Bronchial epithelial cell (primary cell): ENCODE results near the gene SHANK1. TPM values are rescaled to one million over a fixed set of nuclear protein-coding genes. Genes with fewer than 3 reads are reported as not detected.

Experiments
- DNase-seq: peaks from one replicate; pipeline ENCODE4 v3.0.0-alpha.2; 2010; ENCODE audit warnings: low read depth
- FAIRE-seq: peaks from 2 replicates; lab custom pipeline; 2011; peaks lifted over from hg19 to GRCh38; lab: Jason Lieb, UNC
- H3K27me3 ChIP-seq: 2 replicates; pipeline ENCODE4 v1.5.1; 2011; ENCODE audit warnings: low read length; ENCODE audit not compliant: control insufficient read depth, insufficient read depth
- H3K36me3 ChIP-seq: 2 replicates; pipeline ENCODE4 v1.5.1; 2011; ENCODE audit warnings: low read length; ENCODE audit not compliant: control insufficient read depth, insufficient read depth
- H3K4me3 ChIP-seq: 2 replicates; pipeline ENCODE4 v1.5.1; 2011; ENCODE audit warnings: mild to moderate bottlenecking, low read depth, low read length, control low read depth
- CTCF ChIP-seq: IDR thresholded peaks from 2 replicates; pipeline ENCODE4 v1.5.1; 2011; ENCODE audit warnings: mild to moderate bottlenecking, moderate library complexity, low read length, control low read depth, inconsistent platforms; ENCODE audit not compliant: insufficient read depth, severe bottlenecking
- total RNA-seq: library from RNA; depleted of rRNA; stranded (reverse); fragments of >200 nt; gene quantifications from 2 replicates; pipeline ENCODE4 v1.2.1, GENCODE V29; 2014

Gene SHANK1
- total RNA-seq, 1 donor from 2014 or later = not detected

- no peak for TF ChIP-seq CTCF
- H3K27me3 ChIP-seq = no peaks in the 10 kb centered on the region
- H3K36me3 ChIP-seq = no peaks in the 10 kb centered on the region
- DNase-seq (no peak), FAIRE-seq (no peak)
- no peak overlapping the region for H3K4me3 ChIP-seq
Observed at GRCh38 chr19:50741179-50741933, 21.8 kb upstream of the SHANK1 start.

- H3K27me3 ChIP-seq = no peaks in the 10 kb centered on the region
- no peak for FAIRE-seq
- no peak overlapping the region for H3K4me3 ChIP-seq
- H3K36me3 ChIP-seq = no peaks in the 10 kb centered on the region
- no peak for TF ChIP-seq CTCF
- no peak for DNase-seq
Observed at GRCh38 chr19:50739914-50740426, 20.4 kb upstream of the SHANK1 start.

GRCh38 chr19:50739132-50739913, 19.7 kb upstream of the SHANK1 start:
- FAIRE-seq (no peak), DNase-seq (no peak)
- H3K36me3 ChIP-seq = no peaks in the 10 kb centered on the region
- no peak for TF ChIP-seq CTCF
- no peak overlapping the region for H3K4me3 ChIP-seq
- H3K27me3 ChIP-seq = no peaks in the 10 kb centered on the region

GRCh38 chr19:50736338-50736737, 16.7 kb upstream of the SHANK1 start:
- TF ChIP-seq CTCF = no peak
- Histone ChIP-seq H3K36me3 (no peaks in the 10 kb centered on the region), H3K27me3 (no peaks in the 10 kb centered on the region), H3K4me3 (no peak overlapping the region)
- FAIRE-seq = no peak
- no peak for DNase-seq

- Histone ChIP-seq H3K36me3 (no peaks in the 10 kb centered on the region), H3K27me3 (no peaks in the 10 kb centered on the region), H3K4me3 (no peak overlapping the region)
- no peak for TF ChIP-seq CTCF
- DNase-seq (no peak), FAIRE-seq (no peak)
Observed at GRCh38 chr19:50735869-50736268, 16.3 kb upstream of the SHANK1 start.
